UCSD-AML1 (cell line): ENCODE data around the gene PBX4.
A peak's percentile ranks its signal among the peaks of the same experiment; 100 is the strongest.

Experiments used
- DNase-seq: peaks from one replicate; lab custom pipeline; 2025; ENCODE audit not compliant: unreplicated experiment; lab: John Stamatoyannopoulos, UW

PBX4 gene

GRCh38 chr19:19541616-19542015 lies 76.9 kb downstream of the PBX4 start:
- DNase-seq = no peak

DNA sequence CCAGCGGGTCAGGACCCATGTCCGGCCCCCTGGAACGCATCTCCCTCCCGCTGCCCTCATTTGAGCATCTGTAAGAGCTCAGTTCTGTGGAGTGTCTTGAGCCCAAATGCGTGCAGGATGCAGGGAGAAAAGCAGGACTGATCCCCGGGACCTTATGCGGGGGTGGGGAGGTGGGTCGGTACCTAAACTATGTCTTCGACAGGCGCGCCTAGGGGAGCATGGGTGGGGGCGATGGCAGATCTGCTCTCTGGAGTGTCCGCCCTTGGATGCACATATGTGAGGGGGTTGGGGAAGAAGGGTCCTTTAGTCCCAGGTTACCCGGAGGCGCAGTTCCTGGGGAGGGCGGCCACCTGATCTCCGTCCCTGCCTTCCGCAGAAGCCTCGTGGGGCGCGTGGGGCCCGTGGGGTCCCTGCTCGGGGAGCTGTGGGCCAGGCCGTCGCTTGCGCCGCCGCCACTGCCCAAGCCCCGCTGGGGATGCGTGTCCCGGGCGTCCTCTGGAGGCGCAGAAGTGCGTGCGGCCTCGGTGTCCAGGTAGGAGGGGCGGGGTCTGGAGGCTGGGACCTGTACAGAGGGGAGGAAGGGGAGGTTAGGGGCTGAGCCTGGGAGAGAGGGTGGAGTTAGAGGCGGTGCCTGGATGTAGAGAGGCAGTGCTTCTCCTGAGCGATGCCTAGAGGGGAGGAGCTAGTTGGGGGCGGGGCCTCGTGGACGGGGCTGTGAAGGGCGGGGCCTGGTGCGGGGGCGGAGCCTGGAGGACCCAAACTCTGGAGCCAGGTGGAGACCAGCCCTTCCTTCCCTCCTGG lies 77.6 kb downstream of the PBX4 start:
- no peak for DNase-seq

DNA sequence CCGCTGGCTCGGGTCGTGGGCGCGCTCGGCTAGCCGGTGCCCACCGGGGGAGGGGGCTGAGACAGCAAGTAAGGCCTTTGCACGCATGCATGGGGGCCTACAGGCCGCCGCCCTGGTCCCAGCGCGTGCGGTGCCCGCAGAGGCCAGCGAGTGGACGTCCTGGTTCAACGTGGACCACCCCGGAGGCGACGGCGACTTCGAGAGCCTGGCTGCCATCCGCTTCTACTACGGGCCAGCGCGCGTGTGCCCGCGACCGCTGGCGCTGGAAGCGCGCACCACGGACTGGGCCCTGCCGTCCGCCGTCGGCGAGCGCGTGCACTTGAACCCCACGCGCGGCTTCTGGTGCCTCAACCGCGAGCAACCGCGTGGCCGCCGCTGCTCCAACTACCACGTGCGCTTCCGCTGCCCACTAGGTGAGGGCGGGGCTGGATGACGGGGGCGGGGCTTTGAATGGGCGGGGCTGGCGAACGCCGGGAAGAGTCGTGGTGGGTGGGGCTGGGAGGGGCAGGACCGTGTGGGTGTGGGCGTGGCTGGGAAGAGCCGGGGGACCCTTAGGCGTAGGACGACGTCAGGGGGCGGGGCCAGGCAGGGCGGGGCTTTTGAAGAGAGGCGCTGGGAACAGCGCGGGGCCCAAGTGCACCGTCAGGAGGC lies 78.3 kb downstream of the PBX4 start:
- DNase-seq = no peak

DNA sequence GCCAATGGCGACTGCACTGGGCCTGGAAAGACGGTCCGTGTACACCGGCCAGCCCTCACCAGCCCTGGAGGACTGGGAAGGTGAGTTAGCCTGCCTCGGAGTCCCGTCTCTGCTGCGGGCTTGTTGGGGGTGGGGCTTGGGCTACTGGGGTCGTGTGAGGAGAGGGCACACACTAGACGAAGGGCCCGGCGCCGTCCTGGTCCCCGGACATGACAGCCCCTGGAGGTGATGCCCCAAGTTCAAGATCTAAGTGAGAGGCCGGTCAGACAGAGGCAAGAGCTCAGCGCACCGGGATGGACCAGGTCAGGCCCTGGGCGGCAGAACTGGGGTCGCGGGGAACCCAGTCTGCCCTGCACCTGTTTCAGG lies 78.8 kb downstream of the PBX4 start:
- no peak for DNase-seq

DNA sequence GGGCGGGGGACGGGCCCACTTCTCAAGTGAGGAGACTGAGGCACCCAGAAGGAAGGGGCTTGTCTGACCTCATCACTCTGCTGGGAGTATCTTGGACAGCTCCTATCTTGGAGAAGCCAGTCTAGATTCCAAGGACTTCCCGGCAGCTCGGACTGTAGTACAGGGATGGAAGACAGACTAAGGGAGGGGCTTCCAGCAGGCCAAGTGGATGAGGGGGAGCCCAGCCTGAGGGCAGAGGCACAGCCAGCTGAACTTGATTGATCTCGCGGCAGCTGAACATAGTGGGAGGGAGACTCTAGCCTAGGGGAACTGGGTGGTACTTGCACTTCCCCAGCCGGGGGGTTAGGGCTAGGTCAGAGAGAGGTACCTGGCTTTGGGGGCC lies 79.7 kb downstream of the PBX4 start:
- no peak for DNase-seq

DNA sequence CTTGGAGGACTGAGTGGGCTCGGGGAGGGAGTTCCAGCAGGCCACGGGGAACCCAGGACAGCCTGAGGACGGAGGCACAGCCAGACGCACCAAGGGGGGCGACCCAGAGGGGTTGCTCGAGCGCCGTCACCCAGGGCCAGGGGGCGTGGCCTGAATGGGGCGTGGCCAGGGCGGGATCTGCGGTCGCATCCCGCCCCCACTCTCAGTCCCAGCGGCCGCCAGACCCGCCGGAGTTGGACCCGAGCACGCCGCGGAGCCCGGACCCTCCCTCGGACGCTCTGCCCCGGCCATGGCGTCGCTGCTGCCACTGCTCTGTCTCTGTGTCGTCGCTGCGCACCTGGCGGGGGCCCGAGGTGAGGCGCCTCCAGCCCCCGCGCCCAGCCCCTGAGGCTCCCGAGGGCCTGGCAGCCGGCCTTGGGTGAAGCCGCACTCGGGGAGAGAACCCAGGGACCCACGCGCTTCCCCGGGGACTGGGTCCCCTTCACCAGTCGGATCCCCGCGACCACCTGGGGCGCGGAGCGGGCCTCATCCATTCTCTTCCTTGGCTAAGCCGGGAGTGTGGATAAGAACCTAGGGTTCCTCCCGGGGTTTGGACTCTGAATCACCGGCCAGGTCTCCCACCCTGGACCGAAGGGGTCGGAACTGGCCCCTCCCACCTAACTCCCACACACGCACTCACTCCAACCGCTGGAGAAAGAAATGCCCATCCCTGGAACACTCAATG lies 80.3 kb downstream of the PBX4 start, which contains the start of gene CILP2:
Gene CILP2 (plus strand): TSS at position 205 of the 724 bp plus-strand sequence. CDS start 85 bp downstream, at position 290.
- DNase-seq = no peak

DNA sequence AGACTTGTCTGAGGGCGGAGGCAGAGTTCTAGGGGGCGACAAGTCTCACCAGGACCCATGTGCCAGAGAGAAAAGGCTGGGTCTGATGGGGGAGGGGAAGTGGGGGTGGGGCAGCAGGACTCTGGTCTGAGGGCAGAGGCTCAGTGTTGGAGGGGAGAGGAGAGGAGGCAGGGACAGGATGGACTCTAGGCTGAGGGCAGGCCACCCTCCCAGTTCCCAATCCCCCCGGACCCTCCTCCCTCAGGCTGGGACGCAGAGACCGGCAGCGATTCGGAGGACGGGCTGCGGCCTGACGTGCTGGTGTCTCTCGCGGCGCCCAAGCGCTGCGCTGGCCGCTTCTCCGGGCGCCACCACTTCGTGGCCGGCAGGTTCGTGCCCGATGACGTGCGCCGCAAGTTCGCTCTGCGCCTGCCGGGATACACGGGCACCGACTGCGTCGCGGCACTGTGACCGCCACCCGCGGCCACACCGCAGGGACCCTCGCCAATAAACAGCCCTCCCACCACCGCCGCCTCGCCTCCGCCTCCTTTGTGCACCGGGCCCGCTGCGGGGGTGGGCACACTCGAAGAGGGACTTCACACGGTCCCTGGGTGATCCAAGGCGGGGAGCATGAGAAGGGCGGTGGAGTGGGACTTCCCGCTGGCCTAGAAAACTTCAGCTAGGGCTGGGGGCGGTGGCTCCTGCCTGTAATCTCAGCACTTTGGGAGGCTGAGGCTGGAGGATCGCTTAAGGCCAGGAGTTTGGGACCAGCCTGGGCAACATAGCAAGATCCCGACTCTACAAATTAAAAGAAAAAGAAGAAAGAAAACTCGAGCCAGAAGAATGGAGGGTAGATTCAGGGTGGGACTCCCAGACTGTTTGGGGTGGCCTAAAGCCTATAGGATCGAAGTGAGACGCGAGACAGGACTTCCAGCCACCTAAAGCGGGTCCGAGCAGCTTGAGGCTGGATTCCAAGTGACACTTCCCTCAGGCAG lies 81.1 kb downstream of the PBX4 start:
- no peak for DNase-seq

GRCh38 chr19:19535311-19536191 lies 82.9 kb downstream of the PBX4 start:
- DNase-seq = no peak

DNA sequence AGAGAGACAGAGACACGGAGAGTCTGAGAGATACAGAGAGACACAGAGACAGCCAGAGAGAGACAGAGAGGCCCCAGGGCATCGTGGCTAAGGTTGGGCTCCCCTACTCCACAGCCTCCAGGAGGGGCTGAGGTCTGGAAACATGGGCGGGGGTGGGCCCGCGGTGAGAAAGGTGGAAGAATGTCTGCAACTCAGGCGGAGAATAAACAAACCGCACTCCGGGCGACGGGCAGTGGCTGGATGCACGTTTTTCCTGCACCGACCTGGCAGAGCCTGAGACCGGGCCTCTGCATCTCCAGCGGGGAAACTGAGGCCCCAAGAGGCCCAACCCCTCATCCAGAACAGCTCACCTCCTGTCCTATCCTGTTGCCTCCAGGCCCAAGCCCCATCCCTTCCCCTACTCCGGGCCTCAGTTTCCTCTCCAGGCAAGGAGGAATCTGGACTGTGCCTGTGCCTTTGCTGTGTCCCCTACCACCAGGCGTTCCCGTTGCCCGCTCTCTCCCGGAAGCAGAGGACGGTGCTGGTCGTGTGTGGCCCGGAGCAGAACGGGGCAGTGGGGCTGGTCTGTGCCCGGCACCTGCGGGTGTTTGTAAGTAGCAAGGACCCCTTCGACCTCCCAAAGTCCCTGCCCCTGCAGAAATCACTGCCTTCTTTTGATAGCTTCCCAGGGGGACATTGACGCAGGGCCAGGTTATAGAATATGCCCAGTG lies 83.8 kb downstream of the PBX4 start:
- no peak for DNase-seq

GRCh38 chr19:19533841-19534240 lies 84.6 kb downstream of the PBX4 start:
- DNase-seq = no peak

GRCh38 chr19:19532806-19533701 lies 85.4 kb downstream of the PBX4 start:
- DNase-seq = no peak

DNA sequence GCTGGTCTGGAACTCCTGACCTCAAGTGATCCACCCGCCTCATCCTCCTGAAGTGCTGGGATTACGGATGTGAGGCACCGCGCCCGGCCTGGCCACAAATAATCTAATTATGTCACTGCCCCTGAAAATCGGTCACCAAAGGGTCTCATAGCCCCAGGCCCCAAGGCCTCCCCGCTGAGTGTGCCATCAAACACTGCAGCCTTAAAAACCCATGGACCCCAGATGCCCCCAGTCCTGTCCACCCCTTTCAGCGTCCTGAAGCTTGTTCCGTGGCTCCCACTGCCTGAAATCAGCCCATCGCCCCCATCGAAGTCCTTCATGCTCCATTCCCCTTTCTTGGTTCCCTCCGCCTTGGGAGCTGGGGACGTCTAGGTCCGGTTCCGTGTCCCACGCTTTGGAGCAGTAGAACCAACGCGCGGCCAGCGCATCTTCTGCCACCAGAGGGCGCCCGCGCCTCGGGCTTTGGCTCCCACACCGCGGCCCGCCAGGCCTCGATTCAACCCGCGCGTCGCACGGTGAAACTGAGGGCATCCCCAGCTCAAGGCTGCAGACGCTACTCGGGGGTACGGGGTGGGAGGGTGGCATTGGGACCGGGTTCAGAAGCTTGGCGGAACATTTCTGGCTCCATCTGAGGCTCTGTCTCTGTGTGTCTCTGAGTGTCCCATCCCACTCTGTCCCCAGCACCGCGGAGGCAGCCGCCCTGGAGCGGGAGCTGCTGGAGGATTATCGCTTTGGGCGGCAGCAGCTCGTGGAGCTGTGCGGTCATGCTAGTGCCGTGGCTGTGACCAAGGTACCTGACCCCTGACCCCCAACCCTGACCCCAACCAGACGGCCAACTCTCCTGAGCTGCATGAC lies 86.3 kb downstream of the PBX4 start:
- peak; percentile 48 for DNase-seq

DNA sequence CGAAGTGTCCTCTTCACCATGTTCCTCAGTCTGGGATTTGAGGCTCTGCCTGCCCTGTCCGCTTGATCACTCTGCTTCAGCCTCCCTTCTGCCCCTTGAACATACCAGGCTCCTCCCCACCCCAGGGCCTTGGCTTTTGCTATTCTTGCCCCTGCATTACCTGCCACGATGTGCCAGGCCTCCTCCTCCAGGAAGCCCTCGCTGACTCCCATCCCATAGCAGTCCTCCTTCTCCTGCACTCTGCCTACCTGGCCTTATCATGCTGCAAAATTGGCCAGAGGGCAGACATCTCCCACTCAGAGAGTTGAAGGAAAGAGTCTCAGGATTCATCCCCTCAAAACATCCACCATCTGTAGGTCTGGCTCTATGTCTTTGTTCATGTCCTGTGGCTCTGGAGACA lies 87.6 kb downstream of the PBX4 start:
- DNase-seq = no peak

- no peak for DNase-seq
These were observed 88.1 kb downstream of the PBX4 start for GRCh38 chr19:19530423-19530804.

- no peak for DNase-seq
These were observed 88.6 kb downstream of the PBX4 start for GRCh38 chr19:19529783-19530422.

- no peak for DNase-seq
These were observed 89.6 kb downstream of the PBX4 start, which contains the start of gene YJEFN3 for GRCh38 chr19:19528721-19529490. TSS of gene YJEFN3 (plus strand) at chr19:19528911. CDS start at chr19:19528933, 22 bp downstream.
